HG02885 (cell line): ENCODE measurements around the gene NMRK2.
"Not testable (repeated sequence)": the region's sequence is repeated elsewhere in the genome, so short reads cannot be mapped to it uniquely, and the experiment has no call there.

Experiments used
- ATAC-seq: cut with Tn5 transposase; IDR thresholded peaks from one replicate; pipeline ENCODE4 v1.9.1; 2021; ENCODE audit warnings: mild to moderate bottlenecking; ENCODE audit not compliant: unreplicated experiment, poor library complexity

The NMRK2 gene

DNA sequence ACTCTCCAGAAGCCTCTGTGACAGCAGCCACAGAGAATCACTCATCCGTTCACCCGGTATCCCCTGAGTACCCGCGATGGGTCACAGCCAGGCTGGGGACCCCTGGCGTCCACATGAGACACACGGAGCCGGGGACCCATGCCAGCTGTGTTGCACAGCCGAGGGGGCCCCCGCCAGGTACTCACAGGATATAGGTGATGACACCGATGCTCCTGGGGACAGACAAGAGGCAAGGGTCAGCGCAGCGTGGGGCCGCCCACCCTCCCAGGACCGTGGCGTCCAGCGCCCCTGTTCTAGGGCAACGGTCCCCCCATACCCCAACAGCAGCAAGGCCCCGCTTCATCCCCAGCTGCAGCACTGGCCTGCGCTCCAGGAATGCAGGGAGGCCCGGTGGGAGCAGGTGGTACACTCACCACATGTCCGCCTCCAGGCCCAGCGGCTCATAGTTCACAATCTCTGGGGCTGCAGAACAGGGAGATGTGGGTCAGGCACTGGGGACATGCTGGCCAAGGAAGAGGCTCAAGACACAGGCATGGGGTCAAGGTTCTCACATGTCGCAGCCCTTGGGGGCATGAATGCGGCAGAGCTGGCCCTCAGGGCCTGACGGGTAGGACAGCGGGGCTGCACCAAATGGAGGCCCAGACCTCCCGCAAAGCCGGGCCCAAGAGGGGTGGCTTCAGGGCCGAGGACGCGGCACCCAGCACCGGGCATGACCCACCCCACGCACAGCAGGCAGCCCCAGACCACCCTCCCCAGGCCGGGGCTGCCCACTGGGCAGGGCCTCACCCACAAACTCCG, 30.8 kb downstream of the NMRK2 start:
- no peak for ATAC-seq

DNA sequence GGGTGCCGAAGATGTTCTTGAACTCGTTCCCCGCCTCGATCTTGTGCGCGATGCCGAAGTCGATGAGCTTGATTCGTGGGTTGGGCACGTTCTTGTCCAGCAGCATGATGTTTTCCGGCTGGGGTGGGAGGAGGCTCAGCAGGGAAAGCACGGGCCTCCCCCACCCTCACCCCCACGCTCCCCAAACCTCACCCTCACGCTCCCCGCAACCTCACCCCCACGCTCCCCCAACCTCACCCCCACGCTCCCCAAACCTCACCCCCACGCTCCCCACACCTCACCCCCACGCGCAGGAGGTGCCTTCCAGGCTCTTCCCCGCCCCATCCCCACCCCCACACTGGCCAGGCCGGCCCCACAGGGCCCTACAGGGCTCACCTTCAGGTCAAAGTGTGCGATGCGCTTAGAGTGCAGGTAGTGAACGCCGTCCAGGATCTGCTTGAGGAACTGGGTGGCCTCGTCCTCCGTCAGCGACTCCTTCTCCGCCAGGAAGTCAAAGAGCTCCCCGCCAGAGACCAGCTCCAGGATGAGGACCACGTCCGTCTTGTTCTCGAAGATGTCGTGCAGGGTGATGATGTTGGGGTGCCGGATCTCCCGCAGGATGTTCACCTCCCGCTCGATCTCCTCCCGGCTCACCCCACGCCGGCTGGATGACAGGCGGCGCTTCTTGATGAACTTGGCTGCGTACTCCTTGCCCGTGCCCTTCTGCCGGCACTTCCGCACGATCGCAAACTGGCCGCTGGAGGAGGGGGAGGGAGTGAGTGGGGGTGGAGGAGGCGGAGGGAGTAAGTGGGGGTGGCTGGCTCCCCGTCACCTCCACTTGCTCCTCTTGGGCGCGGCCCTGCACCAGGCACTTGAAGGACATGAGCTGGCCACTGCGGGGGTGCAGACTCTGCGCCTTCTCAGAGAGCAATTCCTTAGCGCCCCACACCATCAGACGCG, 31.7 kb downstream of the NMRK2 start:
- no peak for ATAC-seq

DNA sequence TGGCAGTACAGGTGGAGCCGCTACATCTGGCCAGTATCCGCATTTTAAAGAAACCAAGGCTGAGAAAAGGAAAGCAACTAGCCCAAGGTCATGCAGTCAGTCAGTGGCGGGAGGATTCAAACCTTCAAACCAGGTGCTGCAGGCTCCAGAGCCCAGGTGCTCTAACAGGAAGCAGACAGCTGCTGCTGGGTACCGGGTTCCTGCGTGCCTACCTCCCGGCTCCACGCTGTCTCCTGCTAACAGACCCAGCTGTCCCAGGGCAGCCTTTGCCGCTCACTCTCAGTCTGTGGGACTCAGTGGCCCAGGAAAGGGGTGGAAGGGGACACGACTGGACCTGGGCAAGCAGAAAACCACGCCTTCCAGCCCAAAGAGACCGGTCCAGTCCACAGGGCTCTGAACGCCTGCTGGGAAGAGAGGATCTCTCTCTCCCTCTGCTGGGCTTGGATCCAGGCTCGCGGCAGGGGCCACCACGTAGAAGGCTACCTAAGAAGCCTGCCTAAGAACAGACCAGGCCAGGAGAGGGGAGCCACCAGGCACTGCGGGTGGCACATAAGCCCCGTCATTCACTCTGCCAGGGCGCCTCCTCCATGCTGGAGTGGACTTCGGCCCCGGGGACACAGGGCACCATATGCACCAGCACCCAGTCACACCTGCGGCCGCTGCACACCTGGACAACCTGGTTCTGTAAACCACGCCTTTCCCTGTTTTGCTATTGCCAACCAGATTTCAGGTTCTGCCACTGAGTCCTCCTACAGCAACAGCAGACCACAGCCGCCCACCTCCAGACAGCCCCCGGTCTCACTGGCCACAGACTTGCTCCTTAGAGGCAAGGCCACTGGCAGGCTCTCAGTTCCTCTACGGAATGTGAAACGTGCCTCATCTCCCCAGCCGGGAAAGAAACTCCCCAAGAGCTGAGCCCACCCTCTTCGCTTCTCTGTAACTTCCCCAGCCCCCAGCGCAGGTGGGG, 33.5 kb downstream of the NMRK2 start:
- ATAC-seq: no peak

DNA sequence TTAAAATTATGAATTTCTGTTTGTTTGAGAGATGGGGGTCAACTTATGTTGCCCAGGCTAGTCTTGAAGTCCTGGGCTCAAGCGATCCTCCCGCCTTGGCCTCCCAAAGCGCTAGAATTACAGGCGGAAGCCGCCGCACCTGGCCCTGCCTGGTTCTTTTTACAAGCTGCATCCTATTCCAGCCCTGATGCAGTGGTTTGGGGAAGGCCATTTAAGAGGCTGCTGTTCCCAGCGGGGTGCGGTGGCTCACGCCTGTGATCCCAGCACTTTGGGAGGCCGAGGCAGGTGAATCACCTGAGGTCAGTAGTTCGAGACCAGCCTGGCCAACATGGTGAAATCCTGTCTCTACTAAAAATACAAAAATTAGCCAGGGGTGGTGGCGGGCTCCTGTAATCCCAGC, 35.1 kb downstream of the NMRK2 start:
- not testable (repeated sequence) for ATAC-seq

DNA sequence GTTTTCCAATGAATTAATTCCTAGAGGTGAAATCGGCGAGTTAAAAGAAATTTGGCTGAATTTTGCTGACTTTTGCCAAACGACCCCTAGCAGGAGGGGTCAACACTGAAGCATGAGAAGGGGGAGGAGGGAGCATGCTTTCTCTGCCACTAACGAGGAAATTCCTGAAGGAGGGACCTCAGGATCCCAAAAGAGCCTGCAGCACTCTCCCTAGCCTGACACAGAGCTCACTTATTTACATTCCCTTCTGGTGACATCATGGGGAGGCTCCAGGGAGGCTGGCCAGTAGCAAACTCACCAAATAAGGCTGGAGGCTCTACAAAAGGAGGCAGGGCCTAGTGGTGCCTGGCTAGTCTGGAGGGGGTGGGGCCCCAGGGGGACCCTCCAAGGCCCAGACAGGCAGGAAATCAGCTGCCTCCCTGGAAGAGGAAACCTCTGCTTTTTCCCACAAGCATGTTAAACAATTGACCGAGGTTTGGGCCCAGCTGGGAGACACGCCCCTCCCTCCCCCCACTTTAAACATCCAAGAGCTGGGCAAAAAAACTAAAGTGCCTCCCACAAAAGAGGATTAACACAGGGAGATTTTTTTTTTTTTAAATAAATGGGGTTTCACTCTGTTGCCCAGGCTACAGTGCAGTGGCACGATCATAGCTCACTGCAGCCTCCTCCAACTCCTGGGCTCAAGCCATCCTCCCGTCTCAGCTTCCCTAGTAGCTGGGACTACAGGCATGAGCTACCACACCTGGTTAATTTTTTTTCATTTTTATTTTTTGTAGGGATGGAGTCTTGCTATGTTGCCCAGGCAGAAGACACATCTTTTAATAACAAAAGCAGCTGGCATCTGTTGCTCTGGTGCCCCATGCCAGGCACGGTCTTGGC, 35.9 kb downstream of the NMRK2 start:
- no peak for ATAC-seq

DNA sequence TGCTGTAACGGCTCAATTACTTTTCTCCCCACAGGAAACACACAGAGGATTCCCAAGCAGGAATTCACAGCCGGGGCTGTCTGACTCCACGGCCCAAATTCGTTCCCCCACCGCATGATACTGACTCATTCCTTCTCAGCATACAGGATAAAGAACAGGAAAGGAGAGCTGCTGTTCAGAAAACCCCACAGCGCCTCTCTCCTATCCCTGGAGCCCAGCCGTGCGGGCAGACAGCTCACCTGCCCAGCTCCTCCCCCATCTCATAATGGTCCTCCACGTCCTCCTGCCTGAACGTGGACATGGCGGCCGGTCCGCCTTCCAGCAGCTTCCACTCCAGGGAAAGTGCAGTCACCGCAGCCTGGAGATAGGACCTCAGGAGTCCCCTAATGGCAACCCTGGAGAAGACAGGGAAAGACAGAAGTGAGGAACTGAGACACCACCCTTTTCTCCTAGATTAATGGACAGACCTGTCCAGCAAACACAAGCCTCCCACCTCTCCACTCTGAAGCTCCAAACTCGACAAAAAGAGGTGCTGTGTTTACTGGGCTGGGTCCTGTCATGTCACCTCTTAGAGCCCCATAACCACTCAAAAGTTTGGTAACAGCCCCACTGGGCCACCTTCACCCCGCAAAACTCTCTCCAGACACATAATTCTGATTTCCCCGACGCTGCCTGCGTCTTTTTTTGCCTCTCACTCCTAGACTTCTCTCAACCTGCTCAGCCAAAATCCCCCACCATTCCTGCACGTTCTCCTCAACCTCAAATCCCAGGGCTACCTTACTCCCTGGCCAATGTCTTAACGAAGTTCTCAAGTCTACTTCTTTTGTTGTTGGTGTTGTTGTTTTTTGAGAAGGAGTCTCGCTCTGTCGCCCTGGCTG, 36.8 kb downstream of the NMRK2 start:
- ATAC-seq: no peak

DNA sequence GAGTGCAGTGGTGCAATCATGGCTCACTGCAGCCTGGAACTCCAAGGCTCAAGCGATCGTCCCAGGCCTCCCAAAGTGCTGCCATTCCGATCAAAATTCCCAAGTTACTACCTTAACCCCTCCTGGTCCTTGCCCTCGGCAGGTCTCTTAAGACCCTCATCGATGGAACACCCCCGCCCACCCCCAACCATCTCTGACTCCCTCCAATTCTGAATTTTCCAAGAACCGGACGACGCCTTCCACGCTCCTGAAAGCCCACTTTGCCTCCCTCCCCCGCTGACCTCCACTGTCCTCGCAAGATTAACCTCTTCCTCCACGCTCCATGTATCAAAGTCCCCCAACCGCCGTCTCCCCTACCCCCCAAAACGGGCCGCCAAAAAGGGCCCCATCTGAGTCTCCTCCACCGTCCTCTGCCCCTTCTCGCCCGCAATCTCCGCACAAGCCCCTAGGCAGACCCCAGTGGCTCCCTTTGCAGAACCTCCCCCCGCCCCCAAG, 37.5 kb downstream of the NMRK2 start:
- no peak for ATAC-seq

DNA sequence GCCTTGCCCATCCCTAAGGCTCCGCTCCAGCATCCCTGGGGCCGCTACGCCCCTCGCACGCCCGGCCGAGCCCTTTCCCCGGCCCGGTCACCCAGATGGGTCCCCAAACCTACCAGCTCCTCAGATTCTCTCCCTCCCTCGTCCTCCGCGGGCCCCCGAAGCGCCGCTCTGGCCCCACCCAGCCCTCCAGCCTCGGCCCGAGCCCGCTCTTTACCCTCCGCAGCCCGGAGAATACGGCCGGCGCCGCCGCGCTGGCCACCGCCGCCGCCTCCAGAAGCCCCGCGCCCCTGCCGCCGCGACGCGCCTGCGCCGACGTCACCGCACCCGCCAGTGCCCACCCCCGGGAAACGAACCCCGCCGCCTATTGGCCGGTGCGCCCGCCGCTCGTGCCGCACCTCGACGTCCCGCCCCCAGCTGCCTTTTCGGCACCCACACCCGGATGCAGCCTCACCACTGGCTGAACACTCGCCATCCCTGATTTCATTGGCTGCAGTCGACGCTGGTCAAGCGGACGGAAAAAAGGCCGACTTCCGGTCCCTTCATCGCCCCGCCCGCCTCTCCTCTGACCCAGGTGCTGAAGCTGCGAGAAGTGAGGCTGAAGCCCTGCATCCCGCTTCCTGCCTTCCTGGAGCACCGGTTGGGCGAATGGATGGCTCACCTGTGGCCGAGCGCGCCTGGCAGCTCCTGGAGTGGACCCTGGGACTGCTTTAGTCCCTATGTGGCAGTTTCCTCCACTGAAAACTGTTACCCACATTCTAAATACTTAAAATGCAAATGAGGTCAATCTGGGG, 38.1 kb downstream of the NMRK2 start, which contains the start of gene DAPK3:
DAPK3 (minus strand) TSS at position 292 of the 791 bp plus-strand sequence. CDS start 1,364 bp downstream, outside the sequence.
- peak; percentile 95 for ATAC-seq

DNA sequence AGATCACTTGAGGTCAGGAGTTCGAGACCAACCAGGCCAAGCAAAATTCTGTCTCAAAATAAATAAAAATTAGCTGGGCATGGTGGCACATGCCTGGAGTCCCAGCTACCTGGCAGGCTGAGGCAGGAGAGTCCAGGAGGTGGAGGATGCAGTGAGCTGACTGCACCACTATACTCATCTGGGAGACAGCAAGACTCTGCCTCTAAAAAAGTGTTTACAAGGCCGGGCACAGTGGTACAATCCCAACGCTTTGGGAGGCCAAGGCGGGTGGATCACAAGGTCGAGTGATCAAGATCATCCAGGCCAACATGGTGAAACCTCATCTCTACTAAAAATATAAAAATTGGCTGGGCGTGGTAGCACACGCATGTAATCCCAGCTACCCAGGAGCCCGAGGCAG, 42.3 kb downstream of the NMRK2 start:
- ATAC-seq: no peak

DNA sequence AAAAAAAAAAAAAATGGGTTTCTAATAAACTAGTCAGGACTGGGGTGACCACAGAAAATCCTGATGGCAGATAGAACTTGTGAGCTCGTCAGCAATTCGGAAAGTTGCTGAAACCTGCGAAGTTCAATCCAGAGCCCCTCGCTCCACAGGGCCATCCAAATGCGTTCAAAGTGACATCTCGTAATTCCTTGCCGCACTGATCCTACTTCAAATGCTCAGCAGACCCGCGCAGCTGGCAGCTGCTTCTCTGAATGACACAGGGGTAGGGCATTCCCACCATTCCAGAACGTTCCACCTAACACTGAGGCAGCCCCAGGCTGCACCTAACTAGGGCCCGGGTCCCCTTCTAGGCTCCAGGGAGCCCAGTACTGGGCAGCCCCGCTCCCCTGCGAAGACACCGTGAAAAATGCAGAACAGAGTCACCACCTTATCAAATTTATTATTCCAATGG, 42.8 kb downstream of the NMRK2 start:
- no peak for ATAC-seq

DNA sequence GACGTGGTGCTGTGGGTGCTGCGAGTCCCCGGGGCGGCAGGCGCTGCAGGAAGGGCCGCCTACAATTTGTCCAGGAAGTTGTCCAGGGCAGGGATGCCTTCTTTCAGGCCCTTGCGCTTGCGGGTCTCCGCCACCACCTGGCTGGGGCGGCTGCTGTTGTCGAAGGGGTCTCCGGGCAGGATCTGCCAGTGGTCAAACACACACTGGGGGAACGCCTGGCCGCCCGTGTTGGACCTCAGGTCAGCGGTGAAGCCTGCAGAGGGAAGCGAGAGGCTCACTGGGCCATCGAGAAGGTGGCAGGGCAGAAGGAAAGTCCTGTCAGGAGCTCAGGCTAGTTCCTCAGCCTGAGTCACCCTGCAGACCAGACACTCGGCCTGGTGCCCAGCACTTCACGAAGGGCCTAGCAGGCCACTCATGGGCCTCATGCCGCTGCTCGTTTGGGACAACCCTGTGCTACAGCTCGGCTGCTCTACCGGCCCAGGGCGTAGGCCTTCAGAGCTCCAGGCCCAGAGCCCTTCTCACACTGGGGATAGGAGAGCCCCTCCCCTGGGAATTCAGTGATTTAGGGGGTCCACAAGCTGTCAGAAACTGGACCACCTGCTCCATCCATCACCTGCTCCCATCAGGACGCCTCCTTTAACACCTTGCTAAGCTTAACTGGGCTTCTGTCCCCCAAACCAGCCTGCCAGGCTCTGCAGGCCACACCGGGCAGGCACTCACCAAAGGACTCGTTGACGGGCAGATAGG, 43.8 kb downstream of the NMRK2 start:
- no peak for ATAC-seq

DNA sequence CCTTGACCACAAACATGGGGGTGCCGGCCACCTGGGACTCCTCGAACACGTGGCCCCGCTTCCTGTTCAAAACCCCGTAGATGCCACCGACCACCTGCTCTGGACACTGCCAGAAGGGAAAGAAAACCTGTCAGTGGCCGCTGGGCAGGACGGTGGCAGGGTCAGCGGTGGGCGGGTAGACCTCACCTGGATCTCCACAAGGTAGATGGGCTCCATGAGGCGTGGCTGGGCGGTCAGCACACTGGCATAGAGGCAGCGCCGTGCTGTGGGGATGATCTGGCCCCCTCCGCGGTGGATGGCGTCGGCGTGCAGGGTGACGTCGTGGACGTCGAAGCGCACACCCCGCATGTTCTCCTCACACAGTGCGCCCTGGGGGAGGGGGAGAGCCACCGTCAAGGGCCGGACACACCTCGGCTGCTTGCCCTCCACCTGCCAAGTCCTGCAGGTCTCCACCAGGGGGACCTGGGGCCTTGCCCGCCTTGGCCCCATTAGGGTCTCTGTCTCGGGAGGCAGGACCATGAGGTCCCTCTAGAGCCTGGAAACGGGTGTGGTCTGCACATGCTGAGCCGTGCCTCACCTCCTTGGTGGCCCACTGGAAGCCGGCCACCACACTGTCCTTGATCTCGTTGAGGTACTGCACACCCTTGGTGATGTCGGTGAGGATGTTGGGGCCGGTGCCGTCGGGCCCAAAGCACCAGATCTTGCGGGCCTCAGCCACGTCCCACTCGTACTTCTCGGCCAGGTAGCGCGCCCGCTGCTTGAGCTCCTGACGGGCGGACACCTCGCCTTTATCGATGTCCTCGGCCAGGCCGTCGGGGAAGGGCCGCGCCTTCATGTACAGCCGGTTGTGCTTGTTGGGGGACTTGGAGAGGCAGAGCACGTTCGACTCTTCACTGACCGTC, 44.6 kb downstream of the NMRK2 start:
- no peak for ATAC-seq

DNA sequence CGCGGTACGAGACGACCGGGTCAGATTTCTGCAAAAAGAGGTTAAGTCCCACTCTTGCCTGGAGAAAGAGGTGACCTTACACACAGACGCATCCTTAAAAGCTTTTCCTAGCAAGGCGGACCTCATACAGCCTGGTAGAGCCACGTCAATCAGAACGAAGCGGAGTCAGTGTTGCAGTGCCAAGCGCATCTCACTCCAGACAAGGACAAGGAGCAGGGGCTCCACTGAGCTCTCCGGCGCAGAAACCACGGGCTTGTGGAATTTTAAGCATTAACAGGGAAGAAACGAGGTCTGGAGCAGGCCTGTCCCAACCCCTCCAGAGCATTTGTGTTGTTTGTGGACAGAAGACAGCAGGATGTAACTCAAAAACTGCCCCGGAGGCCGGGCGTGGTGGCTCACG, 45.3 kb downstream of the NMRK2 start:
- no peak for ATAC-seq

DNA sequence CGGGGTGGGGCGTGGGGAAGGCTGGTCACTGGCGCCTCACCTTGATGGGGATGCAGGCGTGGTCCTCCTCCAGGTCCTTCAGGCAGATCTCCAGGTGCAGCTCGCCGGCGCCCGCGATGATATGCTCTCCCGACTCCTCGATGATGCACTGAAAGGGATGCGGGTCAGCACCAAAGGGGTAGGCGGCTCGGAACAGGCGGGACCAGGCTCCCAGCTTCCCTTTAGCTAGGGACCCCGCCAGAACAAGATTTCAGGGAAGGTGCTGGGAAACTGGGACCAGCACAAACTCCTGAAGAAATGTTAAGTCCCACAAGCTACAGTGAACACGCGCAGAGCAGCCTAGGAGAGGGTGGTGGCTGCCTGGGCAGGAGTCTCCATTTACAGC, 46.4 kb downstream of the NMRK2 start:
- no peak for ATAC-seq

DNA sequence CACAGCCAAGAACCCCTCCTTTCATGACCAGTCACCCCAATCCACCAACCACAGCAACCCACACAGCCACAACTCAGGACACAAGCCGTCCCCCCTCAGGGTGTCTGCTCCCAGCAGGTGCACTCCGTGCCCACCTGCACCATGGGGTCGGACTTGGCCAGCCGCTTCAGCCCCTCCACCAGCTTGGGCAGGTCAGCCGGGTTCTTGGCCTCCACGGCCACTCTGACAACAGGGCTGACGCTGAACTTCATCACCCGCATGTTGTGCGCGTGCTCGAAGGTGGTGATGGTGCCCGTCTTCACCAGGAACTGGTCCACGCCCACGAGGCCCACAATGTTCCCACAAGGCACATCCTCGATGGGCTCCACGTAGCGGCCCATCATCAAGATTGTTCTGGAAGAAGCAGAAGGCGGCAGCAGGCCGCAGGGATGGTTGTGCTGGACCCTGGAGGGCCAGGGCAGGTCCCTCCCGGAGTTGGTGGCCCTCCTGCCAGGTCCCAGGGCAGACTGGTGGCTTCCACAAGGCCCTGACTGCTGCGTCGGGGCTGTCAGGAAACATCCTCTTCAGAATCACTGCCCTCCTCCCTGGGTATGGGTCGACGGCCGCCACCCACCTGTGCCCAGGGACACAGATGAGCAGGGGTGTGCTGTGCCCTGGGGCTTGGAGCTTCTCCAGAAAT, 46.9 kb downstream of the NMRK2 start:
- ATAC-seq: no peak
